Fibroblast of villous mesenchyme (primary cell): Measurements from ENCODE around the gene TBC1D25. TPM values are rescaled to one million over a fixed set of nuclear protein-coding genes. Genes with fewer than 3 reads are reported as not detected.
"Not testable (repeated sequence)": the region's sequence is repeated elsewhere in the genome, so short reads cannot be mapped to it uniquely, and the experiment has no call there.

Source experiments
- DNase-seq: peaks from one replicate; pipeline ENCODE4 v3.0.0-alpha.2; 2010; ENCODE audit warnings: low read depth
- H3K4me3 ChIP-seq: 2 replicates; pipeline ENCODE4 v1.5.1; 2011; ENCODE audit warnings: low read depth, mild to moderate bottlenecking, low read length
- total RNA-seq: library from RNA; depleted of rRNA; stranded (reverse); fragments of >200 nt; gene quantifications from 2 replicates; pipeline ENCODE4 v1.2.3, GENCODE V29; 2012
- TF ChIP-seq, protein P1 (sequence below): IDR thresholded peaks from 2 replicates; pipeline ENCODE4 v1.5.1; 2012; ENCODE audit warnings: low read depth, mild to moderate bottlenecking, low read length; ENCODE audit not compliant: insufficient read depth

TBC1D25 gene
- total RNA-seq, 1 donor = 7.8 TPM

DNA sequence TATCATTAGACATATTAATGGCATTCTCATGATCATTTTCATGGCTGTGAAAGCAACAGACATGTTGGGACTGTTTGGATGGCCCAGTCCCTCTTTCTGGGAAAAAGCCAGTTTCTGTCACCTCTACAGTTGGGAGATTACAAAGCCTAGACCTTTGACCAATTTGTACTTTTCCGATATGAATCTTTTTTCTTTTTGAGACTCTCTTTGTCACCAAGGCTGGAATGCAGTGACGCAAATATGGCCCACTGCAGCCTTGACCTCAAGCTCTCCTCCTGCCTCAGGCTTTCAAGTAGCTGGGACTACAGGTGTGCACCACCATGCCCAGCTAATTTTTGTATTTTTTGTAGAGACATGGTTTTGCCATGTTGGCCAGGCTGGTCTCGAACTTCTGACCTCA is 9.4 kb downstream of the TBC1D25 start:
- no peak for DNase-seq
- TF ChIP-seq, protein P1, sequence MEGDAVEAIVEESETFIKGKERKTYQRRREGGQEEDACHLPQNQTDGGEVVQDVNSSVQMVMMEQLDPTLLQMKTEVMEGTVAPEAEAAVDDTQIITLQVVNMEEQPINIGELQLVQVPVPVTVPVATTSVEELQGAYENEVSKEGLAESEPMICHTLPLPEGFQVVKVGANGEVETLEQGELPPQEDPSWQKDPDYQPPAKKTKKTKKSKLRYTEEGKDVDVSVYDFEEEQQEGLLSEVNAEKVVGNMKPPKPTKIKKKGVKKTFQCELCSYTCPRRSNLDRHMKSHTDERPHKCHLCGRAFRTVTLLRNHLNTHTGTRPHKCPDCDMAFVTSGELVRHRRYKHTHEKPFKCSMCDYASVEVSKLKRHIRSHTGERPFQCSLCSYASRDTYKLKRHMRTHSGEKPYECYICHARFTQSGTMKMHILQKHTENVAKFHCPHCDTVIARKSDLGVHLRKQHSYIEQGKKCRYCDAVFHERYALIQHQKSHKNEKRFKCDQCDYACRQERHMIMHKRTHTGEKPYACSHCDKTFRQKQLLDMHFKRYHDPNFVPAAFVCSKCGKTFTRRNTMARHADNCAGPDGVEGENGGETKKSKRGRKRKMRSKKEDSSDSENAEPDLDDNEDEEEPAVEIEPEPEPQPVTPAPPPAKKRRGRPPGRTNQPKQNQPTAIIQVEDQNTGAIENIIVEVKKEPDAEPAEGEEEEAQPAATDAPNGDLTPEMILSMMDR = no peak
- no peak overlapping the region for H3K4me3 ChIP-seq

DNA sequence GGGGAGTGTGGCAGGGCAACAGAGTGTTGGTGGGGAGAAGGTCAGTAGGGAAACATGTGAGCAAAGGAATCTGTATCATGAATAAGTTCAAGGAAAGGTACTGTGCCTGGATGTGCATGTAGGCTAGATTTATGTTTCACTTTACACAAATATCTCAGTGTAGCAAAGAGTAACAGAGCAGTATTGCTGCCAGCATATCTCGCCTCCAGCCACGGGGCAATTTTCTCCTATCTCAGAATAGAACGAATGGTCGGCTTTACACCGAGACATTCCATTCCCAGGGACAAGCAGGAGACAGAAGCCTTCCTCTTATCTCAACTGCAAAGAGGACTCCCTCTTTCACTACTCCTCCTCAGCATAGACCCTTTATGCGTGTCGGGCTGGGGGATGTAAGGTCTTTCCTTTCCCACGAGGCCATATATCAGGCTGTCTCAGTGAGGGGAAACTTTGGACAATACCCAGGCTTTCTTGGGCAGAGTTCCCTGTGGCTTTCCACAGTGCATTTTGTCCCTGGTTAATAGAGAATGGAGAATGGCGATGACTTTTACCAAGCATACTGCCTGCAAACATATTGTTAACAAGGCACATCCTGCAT is 16.3 kb downstream of the TBC1D25 start:
- not testable (repeated sequence) for DNase-seq, H3K4me3 ChIP-seq

DNA sequence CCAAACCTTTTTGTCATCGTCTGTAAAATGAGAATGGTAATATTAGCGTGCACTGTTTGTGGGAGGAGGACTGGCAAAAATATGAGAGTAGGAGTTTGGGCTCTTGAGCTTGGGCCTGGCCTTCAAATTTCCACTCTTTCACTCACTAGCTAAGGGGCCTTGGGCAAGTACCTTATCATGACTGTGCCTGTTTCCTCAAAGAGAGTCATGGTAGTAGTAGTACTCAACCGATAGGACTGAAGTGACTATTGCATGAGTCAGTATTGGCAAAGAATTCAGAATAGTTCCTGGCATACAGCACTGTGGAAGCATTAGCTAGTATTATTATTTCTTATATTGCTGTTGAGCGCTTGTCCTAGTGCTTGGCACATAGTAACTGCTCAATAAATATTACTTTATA is 18.8 kb downstream of the TBC1D25 start:
- no peak overlapping the region for H3K4me3 ChIP-seq
- peak; percentile 42 for DNase-seq
- TF ChIP-seq, protein P1 = no peak

DNA sequence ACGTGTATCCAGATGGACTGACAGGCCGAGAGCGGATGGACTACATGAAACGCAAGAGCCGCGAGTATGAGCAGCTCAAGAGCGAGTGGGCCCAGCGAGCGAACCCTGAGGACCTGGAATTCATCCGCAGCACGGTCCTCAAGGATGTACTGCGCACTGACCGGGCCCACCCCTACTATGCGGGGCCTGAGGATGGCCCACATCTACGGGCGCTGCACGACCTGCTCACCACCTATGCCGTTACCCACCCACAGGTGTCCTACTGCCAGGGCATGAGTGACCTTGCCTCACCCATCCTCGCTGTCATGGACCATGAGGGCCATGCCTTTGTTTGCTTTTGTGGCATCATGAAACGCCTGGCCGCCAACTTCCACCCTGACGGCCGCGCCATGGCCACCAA is 20.1 kb downstream of the TBC1D25 start:
- TF ChIP-seq, protein P1 = no peak
- DNase-seq = no peak
- no peak overlapping the region for H3K4me3 ChIP-seq

DNA sequence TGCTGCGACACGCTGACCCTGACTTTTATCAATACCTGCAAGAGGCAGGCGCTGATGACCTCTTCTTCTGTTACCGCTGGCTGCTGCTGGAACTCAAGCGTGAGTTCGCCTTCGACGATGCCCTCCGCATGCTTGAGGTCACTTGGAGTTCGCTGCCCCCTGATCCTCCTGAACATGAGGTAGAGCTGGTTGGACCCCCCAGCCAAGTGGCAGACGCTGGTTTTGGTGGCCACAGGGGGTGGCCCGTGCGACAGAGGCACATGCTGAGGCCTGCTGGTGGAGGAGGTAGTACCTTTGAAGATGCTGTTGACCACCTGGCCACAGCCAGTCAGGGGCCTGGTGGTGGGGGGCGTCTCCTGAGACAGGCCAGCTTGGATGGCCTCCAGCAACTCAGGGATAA is 20.5 kb downstream of the TBC1D25 start:
- no peak overlapping the region for H3K4me3 ChIP-seq
- DNase-seq = no peak
- TF ChIP-seq, protein P1 = no peak

DNA sequence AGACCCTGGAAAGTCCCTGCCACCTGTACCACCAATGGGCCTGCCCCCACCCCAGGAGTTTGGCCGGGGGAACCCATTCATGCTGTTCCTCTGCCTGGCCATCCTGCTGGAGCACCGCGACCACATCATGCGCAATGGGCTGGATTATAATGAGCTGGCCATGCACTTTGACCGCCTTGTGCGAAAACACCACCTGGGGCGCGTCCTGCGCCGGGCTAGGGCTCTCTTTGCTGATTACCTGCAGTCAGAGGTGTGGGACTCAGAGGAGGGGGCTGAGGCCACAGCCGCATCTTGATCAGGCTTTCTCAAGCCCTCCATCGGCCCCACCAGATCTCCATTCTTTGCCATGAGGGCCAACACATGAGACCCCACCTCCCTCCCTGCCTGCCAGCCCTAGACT is 21.2 kb downstream of the TBC1D25 start:
- no peak for DNase-seq
- H3K4me3 ChIP-seq = no peak overlapping the region
- TF ChIP-seq, protein P1 = no peak

DNA sequence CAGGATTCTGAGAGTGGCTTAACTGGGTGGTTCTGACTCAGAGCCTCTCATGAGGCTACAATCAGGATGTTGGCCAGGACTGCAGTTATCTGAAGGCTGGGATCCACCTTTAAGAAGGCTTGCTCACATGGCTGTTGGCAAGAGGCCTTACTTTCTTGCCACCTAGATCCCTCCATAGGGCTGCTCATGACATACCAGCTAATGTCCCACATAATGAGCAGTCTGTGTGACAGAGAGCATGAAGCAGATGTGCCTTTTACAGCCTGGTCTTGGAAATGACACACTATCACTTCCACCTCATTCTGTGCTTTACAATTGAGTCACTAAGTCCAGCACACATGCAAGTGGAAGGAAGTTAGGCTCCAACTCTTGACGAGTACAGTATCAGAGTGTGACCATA is 30.4 kb downstream of the TBC1D25 start:
- TF ChIP-seq, protein P1 = no peak
- no peak for DNase-seq
- H3K4me3 ChIP-seq = no peak overlapping the region
